Mucosa of descending colon (tissue), 3 donors: ENCODE measurements around the gene ABHD1. TPM values are rescaled to one million over a fixed set of nuclear protein-coding genes. Genes with fewer than 3 reads are reported as not detected.
A peak's percentile ranks its signal among the peaks of the same experiment; 100 is the strongest.
"Not testable (repeated sequence)": the region's sequence is repeated elsewhere in the genome, so short reads cannot be mapped to it uniquely, and the experiment has no call there.

Experiments
- ATAC-seq: fragments of 200-7000 bp; cut with Tn5 transposase; one replicate; pipeline ENCODE4 v1.9.1; 2020; ENCODE audit warnings: mild to moderate bottlenecking, moderate library complexity
- DNase-seq, 3 donors: peaks; one replicate each; pipeline ENCODE4 v3.0.0-alpha.2; 2020
- H3K36me3 ChIP-seq: fragments of 200-600 bp; one replicate; pipeline ENCODE4 v1.8.0; 2021; ENCODE audit warnings: low read depth, mild to moderate bottlenecking
- H3K4me1 ChIP-seq: fragments of 200-600 bp; one replicate; pipeline ENCODE4 v1.8.0; 2021; ENCODE audit warnings: low read depth, mild to moderate bottlenecking
- H3K4me3 ChIP-seq: fragments of 200-600 bp; one replicate; pipeline ENCODE4 v1.8.0; 2021; ENCODE audit warnings: mild to moderate bottlenecking
- H3K9me3 ChIP-seq: fragments of 200-600 bp; one replicate; pipeline ENCODE4 v1.8.0; 2021; ENCODE audit warnings: mild to moderate bottlenecking
- intact Hi-C, 2 donors: fragments of 100-400 bp; cut with DNase I in 1 of 2; cut with micrococcal nuclease in 1 of 2; formaldehyde crosslinking; loops; one replicate each; pipeline versions ENCODE4 v1.11.0 to v1.11.1; 2022; cut with DNase I, micrococcal nuclease
- total RNA-seq, 3 donors: library from RNA; stranded (reverse); fragmentation: NEBNext Ultra II Directional in 2 of 3; extraction: Animal tissue kit (Norgen Biotek cat#: 25700) in 2 of 3; gene quantifications; one replicate each; pipeline versions ENCODE4 v1.2.1 to v1.2.4, GENCODE V29; 2021 to 2023
- TF ChIP-seq, protein P1 (sequence below): fragments of 200-600 bp; IDR thresholded peaks from one replicate; pipeline ENCODE4 v1.8.0; 2022; ENCODE audit warnings: antibody characterized with exemption, mild to moderate bottlenecking
- donor health status: DM: no; HTN: no; CAD: no; lungs with moderate emphysema.
- donor health status: DM: no; HTN: no; CAD: no.
- donor health status: DM: no; HTN: yes; CAD: no.

Gene ABHD1
- total RNA-seq, 3 donors from 2014 or later, result 0.19 to 0.22 TPM; not detected in 1

- no peak for DNase-seq
- H3K36me3 ChIP-seq, result no peaks in the 10 kb centered on the region
- TF ChIP-seq, protein P1, sequence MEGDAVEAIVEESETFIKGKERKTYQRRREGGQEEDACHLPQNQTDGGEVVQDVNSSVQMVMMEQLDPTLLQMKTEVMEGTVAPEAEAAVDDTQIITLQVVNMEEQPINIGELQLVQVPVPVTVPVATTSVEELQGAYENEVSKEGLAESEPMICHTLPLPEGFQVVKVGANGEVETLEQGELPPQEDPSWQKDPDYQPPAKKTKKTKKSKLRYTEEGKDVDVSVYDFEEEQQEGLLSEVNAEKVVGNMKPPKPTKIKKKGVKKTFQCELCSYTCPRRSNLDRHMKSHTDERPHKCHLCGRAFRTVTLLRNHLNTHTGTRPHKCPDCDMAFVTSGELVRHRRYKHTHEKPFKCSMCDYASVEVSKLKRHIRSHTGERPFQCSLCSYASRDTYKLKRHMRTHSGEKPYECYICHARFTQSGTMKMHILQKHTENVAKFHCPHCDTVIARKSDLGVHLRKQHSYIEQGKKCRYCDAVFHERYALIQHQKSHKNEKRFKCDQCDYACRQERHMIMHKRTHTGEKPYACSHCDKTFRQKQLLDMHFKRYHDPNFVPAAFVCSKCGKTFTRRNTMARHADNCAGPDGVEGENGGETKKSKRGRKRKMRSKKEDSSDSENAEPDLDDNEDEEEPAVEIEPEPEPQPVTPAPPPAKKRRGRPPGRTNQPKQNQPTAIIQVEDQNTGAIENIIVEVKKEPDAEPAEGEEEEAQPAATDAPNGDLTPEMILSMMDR, result no peak
- no peak overlapping the region for H3K4me3 ChIP-seq
- ATAC-seq, result no peak
- intact Hi-C loops, result no loop called here
- peaks cover 8% of the 10 kb centered on the region for H3K4me1 ChIP-seq
- H3K9me3 ChIP-seq, result no peaks in the 10 kb centered on the region
Measured at GRCh38 chr2:27115519-27115918, 8.1 kb upstream of the ABHD1 start.

- ATAC-seq (no peak), DNase-seq (no peak)
- peaks cover 8% of the 10 kb centered on the region for H3K4me1 ChIP-seq
- intact Hi-C loops, result no loop called here
- H3K9me3 ChIP-seq, result no peaks in the 10 kb centered on the region
- TF ChIP-seq, protein P1, result no peak
- H3K36me3 ChIP-seq, result no peaks in the 10 kb centered on the region
- H3K4me3 ChIP-seq, result no peak overlapping the region
Measured at GRCh38 chr2:27117995-27118524, 5.6 kb upstream of the ABHD1 start.

- DNase-seq (peak in 2 of 3 donors; percentile 19 to 55), ATAC-seq (peak; percentile 74)
- H3K36me3 ChIP-seq, result no peaks in the 10 kb centered on the region
- no peaks in the 10 kb centered on the region for H3K9me3 ChIP-seq
- TF ChIP-seq, protein P1, result no peak
- no peak within 1 kb of the TSS for H3K4me3 ChIP-seq
- intact Hi-C loops, result no loop called here
- peaks cover 8% of the 10 kb centered on the region for H3K4me1 ChIP-seq
Measured at GRCh38 chr2:27118525-27119329, 4.9 kb upstream of the ABHD1 start, which contains the start of gene CGREF1. Gene CGREF1, minus strand, starts transcription at chr2:27119128. Its CDS starts 14,762 bp downstream, at chr2:27104366.

GRCh38 chr2:27119330-27119670, 4.3 kb upstream of the ABHD1 start:
- H3K4me3 ChIP-seq, H3K36me3 ChIP-seq, ATAC-seq, H3K4me1 ChIP-seq, intact Hi-C loops, DNase-seq, H3K9me3 ChIP-seq: not testable (repeated sequence)

DNA sequence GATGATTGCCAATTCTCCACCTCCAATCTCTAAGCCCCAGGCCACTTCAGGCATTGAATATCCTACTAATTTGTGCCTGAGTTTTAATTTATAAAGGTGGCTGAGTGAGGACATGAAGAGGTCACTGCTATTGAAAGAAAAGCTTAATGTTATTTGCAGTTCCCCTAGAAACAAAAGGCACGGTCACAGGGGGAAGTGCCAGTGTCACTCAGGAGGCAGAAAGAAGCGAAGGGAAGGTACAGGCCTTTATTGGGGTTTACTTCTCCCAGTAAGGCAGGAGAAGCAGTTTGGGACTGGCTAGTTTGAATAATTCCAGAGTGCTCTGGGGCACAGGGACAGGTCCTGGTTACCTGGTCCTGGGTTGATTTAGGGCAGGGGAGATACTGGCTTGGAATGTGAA, 1.7 kb upstream of the ABHD1 start:
- TF ChIP-seq, protein P1, result no peak
- no peak overlapping the region for H3K4me3 ChIP-seq
- H3K4me1 ChIP-seq, result peaks cover 8% of the 10 kb centered on the region
- intact Hi-C loops, result no loop called here
- ATAC-seq, result no peak
- no peaks in the 10 kb centered on the region for H3K36me3 ChIP-seq
- no peak for DNase-seq
- H3K9me3 ChIP-seq, result no peaks in the 10 kb centered on the region

DNA sequence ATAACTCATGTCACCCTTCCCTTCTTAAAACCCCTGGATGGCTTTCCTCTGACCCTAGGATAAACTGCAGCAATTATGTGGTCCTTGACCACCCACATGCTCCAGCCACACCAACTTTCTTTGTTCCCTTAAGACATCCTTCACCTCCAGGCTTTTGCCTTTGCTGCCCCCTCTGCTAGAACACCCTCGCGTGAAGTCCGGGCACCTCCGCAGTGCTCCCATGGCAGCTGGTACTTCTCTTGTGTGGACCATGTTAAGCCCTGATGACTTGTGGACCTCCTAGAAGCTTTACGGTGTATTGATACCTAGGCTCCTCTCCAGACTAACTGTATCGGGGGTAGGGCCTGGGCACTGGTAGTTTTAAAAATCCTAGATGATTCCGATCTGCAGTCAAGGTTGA, 824 bp upstream of the ABHD1 start:
- DNase-seq, result no peak
- Histone ChIP-seq H3K9me3 (no peaks in the 10 kb centered on the region), H3K4me3 (no peak overlapping the region), H3K36me3 (no peaks in the 10 kb centered on the region), H3K4me1 (peaks cover 8% of the 10 kb centered on the region)
- TF ChIP-seq, protein P1, result no peak
- intact Hi-C loops, result no loop called here
- no peak for ATAC-seq
